Eye (tissue), 1 donor: ENCODE data around the gene TLX1.
A peak's percentile ranks its signal among the peaks of the same experiment; 100 is the strongest.

ENCODE experiments used
- DNase-seq: peaks from one replicate; pipeline ENCODE4 v3.0.0-alpha.2; 2015

Gene TLX1

GRCh38 chr10:101130984-101131961, at the start of gene TLX1:
TSS of gene TLX1 (plus strand) at chr10:101131300. CDS start at chr10:101131542, 242 bp downstream.
- peak; percentile 71 for DNase-seq

GRCh38 chr10:101085846-101086245, 45.3 kb upstream of the TLX1 start:
- no peak for DNase-seq

GRCh38 chr10:101087376-101087775, 43.7 kb upstream of the TLX1 start:
- DNase-seq, result no peak

- no peak for DNase-seq
Observed at GRCh38 chr10:101087965-101088364, 43.1 kb upstream of the TLX1 start.

GRCh38 chr10:101089520-101090299, 41.4 kb upstream of the TLX1 start:
- DNase-seq, result no peak

- DNase-seq, result no peak
Observed at GRCh38 chr10:101090597-101090996, 40.5 kb upstream of the TLX1 start.

GRCh38 chr10:101091546-101092290, 39.4 kb upstream of the TLX1 start:
- DNase-seq, result no peak

- no peak for DNase-seq
Observed at GRCh38 chr10:101092881-101093354, 38.2 kb upstream of the TLX1 start.

GRCh38 chr10:101094121-101094879, 36.8 kb upstream of the TLX1 start:
- DNase-seq, result no peak

- no peak for DNase-seq
Observed at GRCh38 chr10:101095004-101095403, 36.1 kb upstream of the TLX1 start.

GRCh38 chr10:101095550-101096213, 35.4 kb upstream of the TLX1 start:
- peak; percentile 85 for DNase-seq

- no peak for DNase-seq
Observed at GRCh38 chr10:101096378-101096777, 34.7 kb upstream of the TLX1 start.

GRCh38 chr10:101097881-101098280, 33.2 kb upstream of the TLX1 start:
- no peak for DNase-seq

GRCh38 chr10:101099901-101100300, 31.2 kb upstream of the TLX1 start:
- no peak for DNase-seq

GRCh38 chr10:101101372-101101881, 29.7 kb upstream of the TLX1 start:
- DNase-seq, result no peak

GRCh38 chr10:101103430-101103829, 27.7 kb upstream of the TLX1 start:
- DNase-seq, result no peak

GRCh38 chr10:101106351-101106750, 24.7 kb upstream of the TLX1 start:
- no peak for DNase-seq

- DNase-seq, result no peak
Observed at GRCh38 chr10:101107771-101108170, 23.3 kb upstream of the TLX1 start.

- DNase-seq, result no peak
Observed at GRCh38 chr10:101110856-101111523, 20.1 kb upstream of the TLX1 start.

- DNase-seq, result no peak
Observed at GRCh38 chr10:101111547-101111946, 19.6 kb upstream of the TLX1 start.
